Keratinocyte (primary cell): ENCODE measurements around the gene CNOT6. TPM values are rescaled to one million over a fixed set of nuclear protein-coding genes. Genes with fewer than 3 reads are reported as not detected.

Source experiments
- DNase-seq: peaks from one replicate; pipeline ENCODE4 v3.0.0-alpha.2; 2011; ENCODE audit warnings: low read depth, missing footprints, low spot score
- FAIRE-seq: peaks from 2 replicates; lab custom pipeline; 2011; peaks lifted over from hg19 to GRCh38; lab: Jason Lieb, UNC
- H2AFZ ChIP-seq: 2 replicates; pipeline ENCODE4 v1.6.0; 2012; ENCODE audit warnings: low read length, control low read depth, inconsistent platforms; ENCODE audit not compliant: control insufficient read depth
- H3K27ac ChIP-seq: 2 replicates; pipeline ENCODE4 v1.5.1; 2011; ENCODE audit warnings: low read length; ENCODE audit not compliant: control insufficient read depth, insufficient read depth
- H3K27me3 ChIP-seq: 3 replicates; pipeline ENCODE4 v1.6.0; 2011; ENCODE audit warnings: low read length; ENCODE audit not compliant: control insufficient read depth, insufficient read depth; ENCODE audit errors: extremely low read depth
- H3K36me3 ChIP-seq, 2 experiments: 2 replicates in 1 of 2; 3 replicates in 1 of 2; pipeline ENCODE4 v1.5.1; 2011; ENCODE audit warnings: low read length in 2 of 2, mild to moderate bottlenecking in 1 of 2; ENCODE audit not compliant: control insufficient read depth in 2 of 2, insufficient read depth in 2 of 2; ENCODE audit errors: extremely low read depth in 1 of 2
- H3K4me1 ChIP-seq: 3 replicates; pipeline ENCODE4 v1.5.1; 2011; ENCODE audit warnings: low read length; ENCODE audit not compliant: control insufficient read depth, insufficient read depth; ENCODE audit errors: extremely low read depth
- H3K4me2 ChIP-seq: 3 replicates; pipeline ENCODE4 v1.6.0; 2011; ENCODE audit warnings: low read depth, low read length; ENCODE audit not compliant: control insufficient read depth, insufficient read depth; ENCODE audit errors: extremely low read depth
- H3K4me3 ChIP-seq, 3 experiments: fragments of 200-600 bp in 1 of 3; sonication (generic) in 1 of 3; 2 replicates in 2 of 3; 3 replicates in 1 of 3; pipeline ENCODE4 v1.5.1; 2011 to 2016; ENCODE audit warnings: low read length in 3 of 3, mild to moderate bottlenecking in 3 of 3, control low read depth in 2 of 3, inconsistent platforms in 1 of 3, low read depth in 1 of 3, mixed read lengths in 1 of 3, mixed run types in 1 of 3, moderate library complexity in 1 of 3; ENCODE audit not compliant: control insufficient read depth in 2 of 3, insufficient read depth in 2 of 3; ENCODE audit errors: extremely low read depth in 1 of 3
- H3K79me2 ChIP-seq: 2 replicates; pipeline ENCODE4 v1.6.0; 2012; ENCODE audit warnings: low read length; ENCODE audit not compliant: control insufficient read depth, insufficient read depth
- H3K9ac ChIP-seq: 3 replicates; pipeline ENCODE4 v1.6.0; 2011; ENCODE audit warnings: low read length; ENCODE audit not compliant: control insufficient read depth, insufficient read depth; ENCODE audit errors: extremely low read depth
- H3K9me1 ChIP-seq: 3 replicates; pipeline ENCODE4 v1.6.0; 2011; ENCODE audit warnings: low read length; ENCODE audit not compliant: control insufficient read depth, insufficient read depth; ENCODE audit errors: extremely low read depth
- H3K9me3 ChIP-seq: 2 replicates; pipeline ENCODE4 v1.5.1; 2012; ENCODE audit warnings: low read depth, low read length; ENCODE audit not compliant: control insufficient read depth
- H4K20me1 ChIP-seq: 3 replicates; pipeline ENCODE4 v1.6.0; 2011; ENCODE audit warnings: low read length; ENCODE audit not compliant: control insufficient read depth, insufficient read depth; ENCODE audit errors: extremely low read depth
- CTCF ChIP-seq, 3 experiments: IDR thresholded peaks in 1 of 3; conservative IDR thresholded peaks in 1 of 3; optimal IDR thresholded peaks in 1 of 3; 2 replicates in 2 of 3; 3 replicates in 1 of 3; pipeline versions ENCODE3 to v1.5.1; 2011; ENCODE audit warnings: low read length in 3 of 3, mild to moderate bottlenecking in 3 of 3, moderate library complexity in 2 of 3, control low read depth in 1 of 3, inconsistent platforms in 1 of 3; ENCODE audit not compliant: insufficient read depth in 2 of 3; ENCODE audit errors: extremely low read depth in 1 of 3
- EZH2 ChIP-seq: IDR thresholded peaks from one replicate; pipeline ENCODE4 v1.6.1; 2012; ENCODE audit warnings: inconsistent platforms, mild to moderate bottlenecking, low read length, moderate library complexity
- dilution Hi-C: fragments of 300-500 bp; cut with MboI; formaldehyde crosslinking; loops from one replicate; pipeline ENCODE4 v1.7.0; 2020; ENCODE audit warnings: low sequenced_read_pairs; ENCODE audit not compliant: extremely low pct_ligation_motif_present
- polyA plus RNA-seq, 5 experiments: library from polyadenylated mRNA; depleted of rRNA in 3 of 5; stranded (reverse) in 3 of 5; stranded (forward) in 1 of 5; unstranded in 1 of 5; fragments of >200 nt; gene quantifications; 1 replicate in 1 of 5; 2 replicates in 3 of 5; 3 replicates in 1 of 5; pipeline versions ENCODE4 v1.2.1 to v1.2.3, GENCODE V29; 2011 to 2012; ENCODE audit warnings: missing spikeins in 2 of 5, low read depth in 1 of 5, low replicate concordance in 1 of 5

CNOT6 gene
- polyA plus RNA-seq, 1 donor (not counting 4 experiments of a cell fraction or from before 2014, with no cell fraction given), result 29.7 TPM

- no peak for FAIRE-seq
- no peak for DNase-seq
- H3K4me1 ChIP-seq, result no peaks in the 10 kb centered on the region
- no peak overlapping the region for H3K4me3 ChIP-seq
- peaks cover 4% of the 10 kb centered on the region for H4K20me1 ChIP-seq
- no peaks in the 10 kb centered on the region for H3K27me3 ChIP-seq
- H3K9ac ChIP-seq, result no peak overlapping the region
- TF ChIP-seq EZH2, result no peak
- TF ChIP-seq CTCF (optimal IDR thresholded peaks at IDR 0.05 in 1 of 3, IDR thresholded peaks at IDR 0.05 in 1 of 3, conservative IDR thresholded peaks at IDR 0.05 in 1 of 3; ENCODE audit: extremely low read depth in 1 of 3, insufficient read depth in 2 of 3, low read length in 3 of 3), result no peak
- H2AFZ ChIP-seq, result no peak overlapping the region
- H3K9me3 ChIP-seq, result no peaks in the 10 kb centered on the region
- H3K79me2 ChIP-seq, result peaks cover 54% of the 10 kb centered on the region
- dilution Hi-C loops, result no loop called here
- peaks cover 0 to 3% of the 10 kb centered on the region in 2 experiments for H3K36me3 ChIP-seq
- no peaks in the 10 kb centered on the region for H3K9me1 ChIP-seq
- no peak overlapping the region for H3K4me2 ChIP-seq
- H3K27ac ChIP-seq, result no peak overlapping the region
These were observed 64.1 kb downstream of the CNOT6 start for GRCh38 chr5:180558232-180558631.

- dilution Hi-C loops, result no loop called here
- H3K9ac ChIP-seq, result no peak overlapping the region
- peaks cover 32% of the 10 kb centered on the region for H3K79me2 ChIP-seq
- H3K4me1 ChIP-seq, result no peaks in the 10 kb centered on the region
- H3K4me3 ChIP-seq, result no peak overlapping the region
- H3K4me2 ChIP-seq, result no peak overlapping the region
- no peaks in the 10 kb centered on the region for H3K9me3 ChIP-seq
- H3K9me1 ChIP-seq, result no peaks in the 10 kb centered on the region
- peaks cover 4% of the 10 kb centered on the region for H4K20me1 ChIP-seq
- no peak overlapping the region for H3K27ac ChIP-seq
- H3K27me3 ChIP-seq, result no peaks in the 10 kb centered on the region
- DNase-seq (no peak), FAIRE-seq (no peak)
- TF ChIP-seq CTCF (optimal IDR thresholded peaks at IDR 0.05 in 1 of 3, IDR thresholded peaks at IDR 0.05 in 1 of 3, conservative IDR thresholded peaks at IDR 0.05 in 1 of 3; ENCODE audit: extremely low read depth in 1 of 3, insufficient read depth in 2 of 3, low read length in 3 of 3), result no peak
- TF ChIP-seq EZH2, result no peak
- H3K36me3 ChIP-seq, result peaks cover 6 to 9% of the 10 kb centered on the region in 2 experiments
- no peak overlapping the region for H2AFZ ChIP-seq
These were observed 69.8 kb downstream of the CNOT6 start for GRCh38 chr5:180563994-180564393.
